SJSA1 (cell line): ENCODE data around the gene PTPRZ1. TPM values are rescaled to one million over a fixed set of nuclear protein-coding genes. Genes with fewer than 3 reads are reported as not detected.

Experiments
- DNase-seq, 2 experiments: peaks; one replicate each; pipeline ENCODE4 v3.0.0-alpha.2; 2015 to 2020; ENCODE audit warnings: low spot score in 2 of 2, low read depth in 1 of 2
- H3K27ac ChIP-seq: fragments of 250-450 bp; sonication (Bioruptor Pico); 2 replicates; pipeline ENCODE4 v1.5.1; 2020; ENCODE audit warnings: mild to moderate bottlenecking, moderate library complexity
- H3K27me3 ChIP-seq: fragments of 250-450 bp; sonication (Bioruptor Pico); replicated peaks from 2 replicates; pipeline ENCODE4 v1.5.1; 2020; ENCODE audit warnings: mild to moderate bottlenecking, moderate library complexity
- H3K36me3 ChIP-seq: fragments of 250-450 bp; sonication (Bioruptor Pico); 2 replicates; pipeline ENCODE4 v1.5.1; 2020; ENCODE audit warnings: mild to moderate bottlenecking
- H3K4me1 ChIP-seq: fragments of 250-450 bp; sonication (Bioruptor Pico); replicated peaks from 2 replicates; pipeline ENCODE4 v1.6.1; 2021; ENCODE audit warnings: mild to moderate bottlenecking
- H3K4me3 ChIP-seq: fragments of 250-450 bp; sonication (Bioruptor Pico); 2 replicates; pipeline ENCODE4 v1.5.1; 2020; ENCODE audit warnings: mild to moderate bottlenecking
- H3K9me3 ChIP-seq: fragments of 250-450 bp; sonication (Bioruptor Pico); replicated peaks from 2 replicates; pipeline ENCODE4 v1.5.1; 2020; ENCODE audit warnings: mild to moderate bottlenecking
- total RNA-seq: library from RNA; depleted of rRNA; stranded (reverse); fragments of >200 nt; shearing (Covaris generic); gene quantifications from 2 replicates; pipeline ENCODE4 v1.2.3, GENCODE V29; 2014

The PTPRZ1 gene
- total RNA-seq, 1 experiment from 2014 or later: not detected

DNA sequence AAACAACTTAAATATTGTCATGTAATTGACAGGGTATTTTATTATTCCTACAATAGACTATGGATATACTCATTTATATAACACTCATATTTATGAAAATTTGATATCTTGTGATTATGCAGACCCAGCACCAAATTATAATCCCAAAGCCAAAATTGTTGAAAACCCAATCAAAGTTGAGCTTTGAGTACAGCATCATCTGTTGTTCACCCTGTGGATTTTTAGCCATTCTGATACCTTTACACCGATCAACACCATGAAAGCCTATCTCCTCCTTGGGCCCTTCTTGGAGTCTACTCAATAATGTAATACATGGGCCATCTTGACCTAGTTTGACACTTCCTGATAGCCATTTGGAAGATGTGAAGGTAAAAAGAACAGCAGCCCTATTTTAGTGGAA is 221.6 kb downstream of the PTPRZ1 start:
- Histone ChIP-seq H3K9me3 (no peaks in the 10 kb centered on the region), H3K36me3 (no peaks in the 10 kb centered on the region), H3K4me1 (0 out of 2 replicates have a peak, but pooled peaks cover 5% of the 10 kb centered on the region), H3K27me3 (no peaks in the 10 kb centered on the region), H3K4me3 (no peak overlapping the region), H3K27ac (no peak overlapping the region)
- no peak for DNase-seq

DNA sequence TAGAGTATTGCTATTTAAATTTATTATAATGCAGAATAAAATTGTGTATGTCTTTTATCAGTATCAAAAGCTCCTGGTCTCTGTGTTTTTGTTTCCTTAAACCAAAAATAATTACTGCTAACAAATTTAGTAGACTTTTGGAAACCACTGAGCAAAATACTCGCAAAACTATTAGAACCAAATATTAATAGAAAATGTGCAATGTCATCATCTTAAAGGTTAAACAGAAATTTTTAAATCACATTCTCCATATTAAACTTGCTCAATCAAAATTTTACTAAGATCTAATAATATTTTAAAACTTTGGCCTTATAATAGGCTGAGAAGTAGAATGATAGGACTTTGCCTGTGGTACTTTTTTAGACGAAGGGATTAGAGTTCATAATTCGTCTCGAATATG is 222.7 kb downstream of the PTPRZ1 start:
- Histone ChIP-seq H3K36me3 (0 out of 2 replicates have a peak, but pooled peaks cover 3% of the 10 kb centered on the region), H3K4me1 (0 out of 2 replicates have a peak, but pooled peaks cover 5% of the 10 kb centered on the region), H3K4me3 (no peak overlapping the region), H3K27me3 (no peaks in the 10 kb centered on the region), H3K27ac (no peak overlapping the region), H3K9me3 (no peaks in the 10 kb centered on the region)
- no peak for DNase-seq

DNA sequence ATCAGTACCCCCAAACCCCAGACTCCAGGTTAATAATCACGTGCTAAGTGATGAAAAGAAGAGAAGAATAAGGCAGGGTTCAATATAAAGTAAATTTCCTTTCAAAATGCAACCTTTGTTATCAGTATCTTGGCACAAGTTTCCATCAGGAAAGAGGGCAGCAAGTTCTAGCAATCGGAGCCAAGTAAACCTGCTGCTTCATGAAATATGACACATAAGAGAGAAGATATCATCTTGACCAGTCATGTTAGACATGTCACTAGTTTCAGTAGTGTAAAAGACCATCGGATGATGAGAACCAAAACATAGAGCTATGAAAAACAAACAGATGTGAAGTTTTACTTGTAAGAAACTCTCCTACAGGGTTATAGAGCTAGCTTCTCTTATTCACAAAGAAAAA is 227.1 kb downstream of the PTPRZ1 start:
- H3K27me3 ChIP-seq: no peaks in the 10 kb centered on the region
- no peak overlapping the region for H3K27ac ChIP-seq
- H3K4me3 ChIP-seq: no peak overlapping the region
- H3K9me3 ChIP-seq: no peaks in the 10 kb centered on the region
- DNase-seq: no peak
- H3K36me3 ChIP-seq: peaks cover 3% of the 10 kb centered on the region; the same call in 1 of the 2 replicates
- 0 out of 2 replicates have a peak, but pooled peaks cover 5% of the 10 kb centered on the region for H3K4me1 ChIP-seq

DNA sequence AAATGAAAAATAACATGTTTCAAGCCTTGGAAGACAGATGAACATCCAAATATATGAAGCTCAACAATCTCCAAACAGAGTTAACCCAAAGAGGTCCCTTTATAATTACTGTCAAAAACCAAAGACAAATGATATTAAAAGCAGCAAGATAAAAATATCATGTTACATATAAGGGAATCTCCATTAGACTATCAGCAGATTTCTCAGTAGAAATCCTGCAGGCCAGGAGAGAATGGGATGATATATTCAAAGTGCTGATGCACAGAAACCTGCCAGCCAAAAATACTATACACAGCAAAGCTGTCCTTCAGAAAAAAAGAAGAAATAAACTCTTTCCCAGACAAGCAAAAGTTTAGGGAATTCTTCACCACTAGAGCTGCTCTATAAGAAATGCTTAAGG is 230.1 kb downstream of the PTPRZ1 start:
- Histone ChIP-seq H3K36me3 (peaks cover 3% of the 10 kb centered on the region; the same call in 1 of the 2 replicates), H3K27me3 (no peaks in the 10 kb centered on the region), H3K27ac (no peak overlapping the region), H3K9me3 (no peaks in the 10 kb centered on the region), H3K4me1 (no peaks in the 10 kb centered on the region), H3K4me3 (no peak overlapping the region)
- no peak for DNase-seq
